ENCODE data around the gene TMTC2.

GRCh38 chr12:83042441-83043200 lies 355.9 kb downstream of the TMTC2 start:
- TF ChIP-seq, protein P1, sequence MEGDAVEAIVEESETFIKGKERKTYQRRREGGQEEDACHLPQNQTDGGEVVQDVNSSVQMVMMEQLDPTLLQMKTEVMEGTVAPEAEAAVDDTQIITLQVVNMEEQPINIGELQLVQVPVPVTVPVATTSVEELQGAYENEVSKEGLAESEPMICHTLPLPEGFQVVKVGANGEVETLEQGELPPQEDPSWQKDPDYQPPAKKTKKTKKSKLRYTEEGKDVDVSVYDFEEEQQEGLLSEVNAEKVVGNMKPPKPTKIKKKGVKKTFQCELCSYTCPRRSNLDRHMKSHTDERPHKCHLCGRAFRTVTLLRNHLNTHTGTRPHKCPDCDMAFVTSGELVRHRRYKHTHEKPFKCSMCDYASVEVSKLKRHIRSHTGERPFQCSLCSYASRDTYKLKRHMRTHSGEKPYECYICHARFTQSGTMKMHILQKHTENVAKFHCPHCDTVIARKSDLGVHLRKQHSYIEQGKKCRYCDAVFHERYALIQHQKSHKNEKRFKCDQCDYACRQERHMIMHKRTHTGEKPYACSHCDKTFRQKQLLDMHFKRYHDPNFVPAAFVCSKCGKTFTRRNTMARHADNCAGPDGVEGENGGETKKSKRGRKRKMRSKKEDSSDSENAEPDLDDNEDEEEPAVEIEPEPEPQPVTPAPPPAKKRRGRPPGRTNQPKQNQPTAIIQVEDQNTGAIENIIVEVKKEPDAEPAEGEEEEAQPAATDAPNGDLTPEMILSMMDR (IDR thresholded peaks at IDR 0.05), result no peak
- TF ChIP-seq EZH2 (IDR thresholded peaks at IDR 0.05), result no peak
